HUES48 (cell line): Measurements from ENCODE around the gene HTT-AS.

Experiments used
- H3K27ac ChIP-seq: one replicate; pipeline ENCODE4 v1.7.0; 2013; ENCODE audit warnings: low read depth, low read length, inconsistent platforms
- H3K27me3 ChIP-seq: 2 replicates; pipeline ENCODE4 v1.6.1; 2013; ENCODE audit warnings: mild to moderate bottlenecking, low read length; ENCODE audit not compliant: control insufficient read depth, insufficient read depth
- H3K36me3 ChIP-seq: 2 replicates; pipeline ENCODE4 v1.6.1; 2013; ENCODE audit warnings: low read length; ENCODE audit not compliant: control insufficient read depth, insufficient read depth
- H3K4me1 ChIP-seq: 2 replicates; pipeline ENCODE4 v1.6.1; 2013; ENCODE audit warnings: mild to moderate bottlenecking, low read length; ENCODE audit not compliant: control insufficient read depth, insufficient read depth
- H3K4me3 ChIP-seq: 2 replicates; pipeline ENCODE4 v1.5.1; 2013; ENCODE audit warnings: mild to moderate bottlenecking, low read depth, low read length
- H3K9ac ChIP-seq: 2 replicates; pipeline ENCODE4 v1.6.1; 2013; ENCODE audit warnings: mild to moderate bottlenecking, low read depth, low read length, moderate library complexity
- H3K9me3 ChIP-seq: 2 replicates; pipeline ENCODE4 v1.6.1; 2013; ENCODE audit warnings: low read length; ENCODE audit not compliant: control insufficient read depth, insufficient read depth

HTT-AS gene

GRCh38 chr4:3022651-3023050, 51.7 kb downstream of the HTT-AS start:
- Histone ChIP-seq H3K4me1 (peaks cover 5% of the 10 kb centered on the region; the same call in 1 of the 2 replicates), H3K36me3 (no peaks in the 10 kb centered on the region), H3K27me3 (no peaks in the 10 kb centered on the region), H3K27ac (no peak overlapping the region), H3K9me3 (no peaks in the 10 kb centered on the region), H3K9ac (no peak overlapping the region), H3K4me3 (no peak overlapping the region)

- Histone ChIP-seq H3K9ac (no peak overlapping the region), H3K27ac (no peak overlapping the region), H3K4me3 (no peak overlapping the region), H3K4me1 (peaks cover 5% of the 10 kb centered on the region; the same call in 1 of the 2 replicates), H3K36me3 (no peaks in the 10 kb centered on the region), H3K9me3 (no peaks in the 10 kb centered on the region), H3K27me3 (no peaks in the 10 kb centered on the region)
Observed at GRCh38 chr4:3022112-3022511, 52.2 kb downstream of the HTT-AS start.

GRCh38 chr4:3021627-3022026, 52.7 kb downstream of the HTT-AS start:
- H3K36me3 ChIP-seq, result no peaks in the 10 kb centered on the region
- peaks cover 5% of the 10 kb centered on the region; the same call in 1 of the 2 replicates for H3K4me1 ChIP-seq
- H3K27me3 ChIP-seq, result no peaks in the 10 kb centered on the region
- H3K4me3 ChIP-seq, result no peak overlapping the region
- no peaks in the 10 kb centered on the region for H3K9me3 ChIP-seq
- H3K27ac ChIP-seq, result no peak overlapping the region
- H3K9ac ChIP-seq, result no peak overlapping the region

GRCh38 chr4:3021127-3021526, 53.2 kb downstream of the HTT-AS start:
- Histone ChIP-seq H3K9me3 (no peaks in the 10 kb centered on the region), H3K4me3 (no peak overlapping the region), H3K4me1 (peaks cover 5% of the 10 kb centered on the region; the same call in 1 of the 2 replicates), H3K27ac (no peak overlapping the region), H3K27me3 (no peaks in the 10 kb centered on the region), H3K9ac (no peak overlapping the region), H3K36me3 (no peaks in the 10 kb centered on the region)

- Histone ChIP-seq H3K36me3 (no peaks in the 10 kb centered on the region), H3K27ac (no peak overlapping the region), H3K27me3 (no peaks in the 10 kb centered on the region), H3K4me3 (no peak overlapping the region), H3K9me3 (no peaks in the 10 kb centered on the region), H3K9ac (no peak overlapping the region), H3K4me1 (peaks cover 5% of the 10 kb centered on the region; the same call in 1 of the 2 replicates)
Observed at GRCh38 chr4:3019145-3019846, 55.0 kb downstream of the HTT-AS start.

- H3K9ac ChIP-seq, result no peak overlapping the region
- no peak overlapping the region for H3K4me3 ChIP-seq
- no peak overlapping the region for H3K27ac ChIP-seq
- no peaks in the 10 kb centered on the region for H3K27me3 ChIP-seq
- no peaks in the 10 kb centered on the region for H3K9me3 ChIP-seq
- H3K4me1 ChIP-seq, result peaks cover 5% of the 10 kb centered on the region; the same call in 1 of the 2 replicates
- H3K36me3 ChIP-seq, result no peaks in the 10 kb centered on the region
Observed at GRCh38 chr4:3017504-3017903, 56.8 kb downstream of the HTT-AS start.

GRCh38 chr4:3016961-3017360, 57.4 kb downstream of the HTT-AS start:
- no peak overlapping the region for H3K27ac ChIP-seq

GRCh38 chr4:3013839-3014350, 60.4 kb downstream of the HTT-AS start:
- Histone ChIP-seq H3K27me3 (no peaks in the 10 kb centered on the region), H3K9me3 (no peaks in the 10 kb centered on the region), H3K4me3 (no peak overlapping the region), H3K9ac (no peak overlapping the region), H3K36me3 (no peaks in the 10 kb centered on the region), H3K4me1 (no peaks in the 10 kb centered on the region), H3K27ac (no peak overlapping the region)

More at GRCh38 chr4:3016961-3017360, 57.4 kb downstream of the HTT-AS start:
- Histone ChIP-seq H3K27me3 (no peaks in the 10 kb centered on the region), H3K36me3 (no peaks in the 10 kb centered on the region), H3K4me1 (peaks cover 5% of the 10 kb centered on the region; the same call in 1 of the 2 replicates), H3K4me3 (no peak overlapping the region), H3K9ac (no peak overlapping the region), H3K9me3 (no peaks in the 10 kb centered on the region)
